HepG2 (cell line): ENCODE data around the gene TM4SF20. TPM values are rescaled to one million over a fixed set of nuclear protein-coding genes. Genes with fewer than 3 reads are reported as not detected.

ENCODE experiments used
- ARNTL ChIP-seq: sonication (generic); formaldehyde crosslinking; IDR thresholded peaks from 2 replicates; pipeline ENCODE4 v1.4.0; 2020; ENCODE audit warnings: mild to moderate bottlenecking, missing genetic modification reagents
- BRCA1 ChIP-seq: sonication (generic); formaldehyde crosslinking; IDR thresholded peaks from 2 replicates; pipeline ENCODE4 v1.4.0; 2020; ENCODE audit warnings: missing genetic modification reagents
- CENPBD1 ChIP-seq: sonication (generic); formaldehyde crosslinking; IDR thresholded peaks from 2 replicates; pipeline ENCODE4 v1.8.0; 2022; ENCODE audit warnings: missing genetic modification reagents, low read depth, mild to moderate bottlenecking, borderline replicate concordance
- CHD4 ChIP-seq: fragments of 200-600 bp; sonication (generic); IDR thresholded peaks from 2 replicates; pipeline ENCODE4 v1.7.0; 2017; ENCODE audit warnings: mild to moderate bottlenecking, low read length, borderline replicate concordance
- FOSL2 ChIP-seq: sonication (generic); formaldehyde crosslinking; IDR thresholded peaks from 2 replicates; pipeline ENCODE4 v1.4.0; 2020; ENCODE audit warnings: missing genetic modification reagents
- IRX3 ChIP-seq: sonication (generic); formaldehyde crosslinking; IDR thresholded peaks from 2 replicates; pipeline ENCODE4 v1.8.1; 2023; ENCODE audit warnings: mild to moderate bottlenecking, low read depth, missing genetic modification reagents, borderline replicate concordance
- JDP2 ChIP-seq: sonication (generic); formaldehyde crosslinking; IDR thresholded peaks from 2 replicates; pipeline ENCODE4 v1.8.1; 2022; ENCODE audit warnings: missing genetic modification reagents, borderline replicate concordance
- MAZ ChIP-seq, 2 experiments: sonication (generic) in 1 of 2; formaldehyde crosslinking in 1 of 2; IDR thresholded peaks; 2 replicates each; pipeline versions ENCODE4 v1.5.0 to v1.6.1; 2012 to 2020; ENCODE audit warnings: low read depth in 2 of 2, mild to moderate bottlenecking in 2 of 2, borderline replicate concordance in 1 of 2, improper control_type of control experiment in 1 of 2, low read length in 1 of 2, missing genetic modification reagents in 1 of 2, moderate library complexity in 1 of 2
- MTA1 ChIP-seq: sonication (generic); formaldehyde crosslinking; IDR thresholded peaks from 2 replicates; pipeline ENCODE4 v1.4.0; 2020; ENCODE audit warnings: missing genetic modification reagents, mild to moderate bottlenecking, borderline replicate concordance
- MTA3 ChIP-seq: sonication (generic); formaldehyde crosslinking; IDR thresholded peaks from 2 replicates; pipeline ENCODE4 v1.4.0; 2020; ENCODE audit warnings: missing genetic modification reagents
- PAXIP1 ChIP-seq: sonication (generic); formaldehyde crosslinking; conservative IDR thresholded peaks from 2 replicates; pipeline ENCODE4 v1.4.0; 2020; ENCODE audit warnings: mild to moderate bottlenecking, missing genetic modification reagents, moderate library complexity
- POLR2G ChIP-seq: fragments of 200-400 bp; formaldehyde crosslinking; IDR thresholded peaks from 2 replicates; pipeline ENCODE4 v1.6.1; 2018; ENCODE audit warnings: mild to moderate bottlenecking, low read depth, low read length, moderate library complexity
- PRPF4 ChIP-seq: fragments of 200-400 bp; formaldehyde crosslinking; IDR thresholded peaks from 2 replicates; pipeline ENCODE4 v1.6.1; 2016; ENCODE audit warnings: low read length, low read depth; ENCODE audit not compliant: poor library complexity, severe bottlenecking
- RARA ChIP-seq: IDR thresholded peaks from 2 replicates; pipeline ENCODE4 v1.6.1; 2016; ENCODE audit warnings: missing genetic modification reagents, missing compliant biosample characterization
- SCMH1 ChIP-seq: sonication (generic); formaldehyde crosslinking; IDR thresholded peaks from 2 replicates; pipeline ENCODE4 v1.9.0; 2021; ENCODE audit warnings: missing genetic modification reagents, mild to moderate bottlenecking, borderline replicate concordance
- SMARCE1 ChIP-seq: fragments of 450-650 bp; IDR thresholded peaks from 2 replicates; pipeline ENCODE4 v1.6.1; 2017; ENCODE audit warnings: borderline replicate concordance
- TGIF2 ChIP-seq: IDR thresholded peaks from 2 replicates; pipeline ENCODE4 v1.6.1; 2016; ENCODE audit warnings: control low read depth, missing compliant biosample characterization
- WIZ ChIP-seq: sonication (generic); formaldehyde crosslinking; IDR thresholded peaks from 2 replicates; pipeline ENCODE4 v1.5.1; 2020; ENCODE audit warnings: mild to moderate bottlenecking, missing genetic modification reagents
- ZNF549 ChIP-seq: sonication (generic); formaldehyde crosslinking; IDR thresholded peaks from 2 replicates; pipeline ENCODE4 v1.5.0; 2020; ENCODE audit warnings: missing genetic modification reagents
- ZNF569 ChIP-seq: sonication (generic); formaldehyde crosslinking; IDR thresholded peaks from 2 replicates; pipeline ENCODE4 v1.5.0; 2020; ENCODE audit warnings: mild to moderate bottlenecking, missing genetic modification reagents, moderate library complexity, borderline replicate concordance
- ZNF589 ChIP-seq: sonication (generic); formaldehyde crosslinking; conservative IDR thresholded peaks from 2 replicates; pipeline ENCODE4 v1.8.0; 2022; ENCODE audit warnings: mild to moderate bottlenecking, moderate library complexity, missing genetic modification reagents
- ZNF607 ChIP-seq: sonication (generic); formaldehyde crosslinking; IDR thresholded peaks from 2 replicates; pipeline ENCODE4 v1.5.1; 2020; ENCODE audit warnings: missing genetic modification reagents, mild to moderate bottlenecking, borderline replicate concordance
- ZNF678 ChIP-seq: sonication (generic); formaldehyde crosslinking; IDR thresholded peaks from 2 replicates; pipeline ENCODE4 v1.4.0; 2020; ENCODE audit warnings: mild to moderate bottlenecking, missing genetic modification reagents
- ZNF724P ChIP-seq: sonication (generic); formaldehyde crosslinking; IDR thresholded peaks from 2 replicates; pipeline ENCODE4 v1.8.0; 2022; ENCODE audit warnings: missing genetic modification reagents, borderline replicate concordance
- polyA plus RNA-seq, 8 experiments: library from polyadenylated mRNA; depleted of rRNA in 3 of 8; stranded (reverse) in 7 of 8; unstranded in 1 of 8; fragments of >200 nt; fragmentation: Illumina TruSeq in 4 of 8; extraction: Trizol in 4 of 8; gene quantifications; 2 replicates each; pipeline versions ENCODE4 v1.2.1 to v1.2.3, GENCODE V29; 2011 to 2016; ENCODE audit warnings: low read depth in 4 of 8, missing spikeins in 1 of 8, mixed read lengths in 1 of 8; ENCODE audit not compliant: insufficient read depth in 1 of 8
- total RNA-seq, 5 experiments: library from RNA; depleted of rRNA; stranded (reverse); fragments of >200 nt; fragmentation: Illumina TruSeq; extraction: Trizol; gene quantifications; 2 replicates each; pipeline ENCODE4 v1.2.3, GENCODE V29; 2016; ENCODE audit warnings: low read depth in 1 of 5
- TF ChIP-seq, protein P1 (sequence below): IDR thresholded peaks from 2 replicates; pipeline ENCODE4 v1.6.1; 2012; ENCODE audit warnings: inconsistent platforms

The TM4SF20 gene
- total and polyA plus RNA-seq, 2 of the 13 experiments (the other 11 are each of a cell fraction or from before 2014, with no cell fraction given) = not detected

DNA sequence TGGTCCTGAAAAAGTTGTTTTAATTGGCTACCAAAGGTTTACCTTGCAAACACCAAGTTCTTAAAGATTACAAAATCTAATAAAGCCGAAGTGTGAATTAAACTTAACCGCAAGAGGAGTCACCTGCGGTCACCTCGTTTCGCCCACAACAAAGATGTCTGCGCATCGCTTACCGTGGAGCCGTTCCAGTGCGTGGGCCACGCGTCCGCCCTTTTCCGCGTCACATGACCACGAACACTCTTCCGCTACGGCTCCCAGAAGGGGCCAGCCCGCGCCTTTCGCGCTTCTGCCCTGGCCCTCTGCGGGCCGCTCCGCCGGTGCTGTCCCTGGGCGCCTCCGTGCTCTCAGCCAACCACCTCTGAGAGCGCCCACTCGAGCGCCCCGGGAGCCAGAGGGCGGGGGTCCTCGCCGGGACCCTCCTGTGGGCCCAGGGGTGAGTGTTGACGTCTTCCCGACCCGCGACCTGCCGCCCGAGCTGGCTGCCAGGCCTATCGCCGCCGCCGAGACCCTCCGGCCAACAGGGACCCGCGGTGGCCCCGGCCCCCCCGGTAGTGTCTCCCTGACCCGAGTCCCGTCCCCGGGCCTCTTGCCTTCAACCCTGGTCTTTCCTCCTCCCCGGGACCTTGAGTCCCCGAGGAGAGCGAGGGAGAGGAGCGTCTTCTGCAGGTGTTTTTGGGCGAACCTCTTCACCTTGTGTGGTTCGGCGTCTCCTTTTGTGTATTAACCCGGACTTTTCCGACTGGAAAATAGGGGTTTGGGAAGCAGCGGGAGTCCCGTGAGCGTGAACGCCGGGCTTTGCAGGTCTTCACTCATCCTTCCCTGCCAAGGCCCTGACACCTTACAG, 53.9 kb downstream of the TM4SF20 start, which contains the start of gene MFF (continued):
- TF ChIP-seq PAXIP1 (CRISPR knock-in tag) (peak; percentile 75), SMARCE1 (no peak), JDP2 (no peak; the same call in 1 of the 2 replicates), RARA (CRISPR knock-in tag) (peak; percentile 75), ZNF569 (peak; percentile 91; the same call in 1 of the 2 replicates), ZNF549 (CRISPR knock-in tag) (no peak; the same call in 1 of the 2 replicates), BRCA1 (CRISPR knock-in tag) (peak; percentile 86), TGIF2 (CRISPR knock-in tag) (peak; percentile 96), POLR2G (peak; percentile 91), CHD4 (peak; percentile 35; the same call in 1 of the 2 replicates), ZNF724P (peak; percentile 98), SCMH1 (no peak), MTA3 (CRISPR knock-in tag) (no peak), ZNF678 (CRISPR knock-in tag) (peak; percentile 97; the same call in 1 of the 2 replicates), PRPF4 (no peak), CENPBD1 (CRISPR knock-in tag) (peak; percentile 81; the same call in 1 of the 2 replicates), ZNF607 (CRISPR knock-in tag) (peak; percentile 99), IRX3 (peak; percentile 75; the same call in 1 of the 2 replicates), FOSL2 (CRISPR knock-in tag) (peak; percentile 73), ZNF589 (peak; percentile 93), MTA1 (CRISPR knock-in tag) (peak; percentile 90), ARNTL (CRISPR knock-in tag) (no peak; the same call in 1 of the 2 replicates), WIZ (peak; percentile 96; the same call in 1 of the 2 replicates), MAZ (IDR thresholded peaks at IDR 0.05; ENCODE audit: borderline replicate concordance, low read depth, low read length) (peak; percentile 80), MAZ (CRISPR knock-in tag; IDR thresholded peaks at IDR 0.05; ENCODE audit: low read depth) (peak; percentile 92)
- TF ChIP-seq, protein P1, sequence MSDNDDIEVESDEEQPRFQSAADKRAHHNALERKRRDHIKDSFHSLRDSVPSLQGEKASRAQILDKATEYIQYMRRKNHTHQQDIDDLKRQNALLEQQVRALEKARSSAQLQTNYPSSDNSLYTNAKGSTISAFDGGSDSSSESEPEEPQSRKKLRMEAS = peak; percentile 100
